ENCODE measurements around the gene TANGO2. TPM values are rescaled to one million over a fixed set of nuclear protein-coding genes. Genes with fewer than 3 reads are reported as not detected.

The TANGO2 gene
- total RNA-seq, 1 experiment from 2014 or later: 17.0 TPM

GRCh38 chr22:19984851-19985811 lies 35.8 kb upstream of the TANGO2 start:
- BruUV-seq (replicated peaks): no TSS peak
- peaks cover 16% of the 10 kb centered on the region for H3K79me2 ChIP-seq (ENCODE audit: insufficient read depth, low read length)
- peaks cover 37 to 45% of the 10 kb centered on the region in 2 experiments for H3K4me1 ChIP-seq (ENCODE audit: control insufficient read depth in 1 of 2, insufficient read depth in 2 of 2, low read length in 2 of 2)
- DNase-seq (ENCODE audit: low read depth, low spot score): no peak
- H3K27ac ChIP-seq (ENCODE audit: low read depth, low read length): peak overlapping the region; percentile 68
- ChIA-PET RAD21 (ENCODE audit: low non-redundant PET in 1 of 2, low total read pairs in 2 of 2, uncharacterized antibody in 2 of 2, unreplicated experiment in 2 of 2) (no interaction called here), CTCF (interaction anchor here (0.6 to 1.2 kb wide), 3 partner anchors 15 to 144 kb away, joined by 3 read pairs; no protein-coding TSS in a partner anchor), POLR2A (interaction anchor here (1.4 kb wide), 2 partner anchors 10 to 78 kb away, joined by 4 to 5 read pairs; no protein-coding TSS in a partner anchor)
- peak overlapping the region; percentile 96 for H3K4me2 ChIP-seq (ENCODE audit: low read length)
- no peaks in the 10 kb centered on the region for H3K9me2 ChIP-seq (ENCODE audit: insufficient read depth)
- TF ChIP-seq EGR1 (IDR thresholded peaks at IDR 0.05; ENCODE audit: low read depth) (no peak), TCF7L2 (IDR thresholded peaks at IDR 0.05; ENCODE audit: borderline replicate concordance, extremely low read depth, insufficient read depth, insufficient read length) (no peak), POLR2AphosphoS5 (IDR thresholded peaks at IDR 0.05; ENCODE audit: low read depth, low read length) (no peak), EZH2 (IDR thresholded peaks at IDR 0.05) (no peak), REST (IDR thresholded peaks at IDR 0.05; ENCODE audit: low read depth) (no peak), RAD21 (IDR thresholded peaks at IDR 0.05; ENCODE audit: low read depth) (no peak), ZFX (IDR thresholded peaks at IDR 0.05) (no peak), JUND (IDR thresholded peaks at IDR 0.05) (no peak), POLR2A (IDR thresholded peaks at IDR 0.05; ENCODE audit: borderline replicate concordance, extremely low read depth, insufficient read depth, insufficient read length) (no peak), SRF (IDR thresholded peaks at IDR 0.05; ENCODE audit: low read depth) (no peak), FOSL1 (IDR thresholded peaks at IDR 0.05; ENCODE audit: low read depth) (no peak), CEBPB (IDR thresholded peaks at IDR 0.05; ENCODE audit: low read depth) (no peak)
- TF ChIP-seq, protein P1, sequence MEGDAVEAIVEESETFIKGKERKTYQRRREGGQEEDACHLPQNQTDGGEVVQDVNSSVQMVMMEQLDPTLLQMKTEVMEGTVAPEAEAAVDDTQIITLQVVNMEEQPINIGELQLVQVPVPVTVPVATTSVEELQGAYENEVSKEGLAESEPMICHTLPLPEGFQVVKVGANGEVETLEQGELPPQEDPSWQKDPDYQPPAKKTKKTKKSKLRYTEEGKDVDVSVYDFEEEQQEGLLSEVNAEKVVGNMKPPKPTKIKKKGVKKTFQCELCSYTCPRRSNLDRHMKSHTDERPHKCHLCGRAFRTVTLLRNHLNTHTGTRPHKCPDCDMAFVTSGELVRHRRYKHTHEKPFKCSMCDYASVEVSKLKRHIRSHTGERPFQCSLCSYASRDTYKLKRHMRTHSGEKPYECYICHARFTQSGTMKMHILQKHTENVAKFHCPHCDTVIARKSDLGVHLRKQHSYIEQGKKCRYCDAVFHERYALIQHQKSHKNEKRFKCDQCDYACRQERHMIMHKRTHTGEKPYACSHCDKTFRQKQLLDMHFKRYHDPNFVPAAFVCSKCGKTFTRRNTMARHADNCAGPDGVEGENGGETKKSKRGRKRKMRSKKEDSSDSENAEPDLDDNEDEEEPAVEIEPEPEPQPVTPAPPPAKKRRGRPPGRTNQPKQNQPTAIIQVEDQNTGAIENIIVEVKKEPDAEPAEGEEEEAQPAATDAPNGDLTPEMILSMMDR (IDR thresholded peaks at IDR 0.05 in 2 of 3, conservative IDR thresholded peaks at IDR 0.05 in 1 of 3; ENCODE audit: borderline replicate concordance in 1 of 3, insufficient read depth in 1 of 3, low read depth in 2 of 3, low read length in 2 of 3): no peak
- no peak overlapping the region for H2AFZ ChIP-seq (ENCODE audit: low read depth, low read length, poor library complexity, severe bottlenecking)
- no peaks in the 10 kb centered on the region for H3K27me3 ChIP-seq (ENCODE audit: insufficient read depth, low read length)
- H3K9ac ChIP-seq (ENCODE audit: low read length): peak overlapping the region; percentile 60
- no peak for ATAC-seq
- peaks cover 0 to 3% of the 10 kb centered on the region in 2 experiments; a peak in 1 of 4 replicates for H3K36me3 ChIP-seq (ENCODE audit: control insufficient read depth in 1 of 2, insufficient read depth in 2 of 2, low read length in 2 of 2)
- H4K20me1 ChIP-seq (ENCODE audit: insufficient read depth): no peaks in the 10 kb centered on the region
- peak overlapping the region in 1 of 2 experiments; percentile 28; a peak in 1 of 4 replicates for H3K4me3 ChIP-seq (replicated peaks in 1 of 2; ENCODE audit: low read depth in 1 of 2, low read length in 2 of 2)
- no peaks in the 10 kb centered on the region for H3K9me3 ChIP-seq (ENCODE audit: control insufficient read depth in 1 of 2, insufficient read depth in 1 of 2, low read depth in 1 of 2, low read length in 2 of 2)
- intact Hi-C loops (cut with micrococcal nuclease): loop anchor here (10.0 kb wide), 1 partner anchor 100 kb away; the partner anchor contains the start of gene DGCR8

Measured in HCT116 (cell line).